K562 (cell line): ENCODE data around the gene ATP2A2. TPM values are rescaled to one million over a fixed set of nuclear protein-coding genes. Genes with fewer than 3 reads are reported as not detected.

ENCODE experiments used
- ATAC-seq: fragments of 200-7000 bp; cut with Tn5 transposase; 3 replicates; pipeline ENCODE4 v1.9.1; 2020; ENCODE audit warnings: moderate library complexity
- BruUV-seq: library from RNA; stranded (reverse); fragments of 400-500 nt; replicated peaks from 2 replicates; lab custom pipeline; 2021; lab: Mats Ljungman, UMichigan
- CTCF ChIA-PET: fragments of 300-600 bp; formaldehyde crosslinking; extraction: SDS; loops from one replicate; lab custom pipeline; 2021; ENCODE audit warnings: low intra/inter-chr PET ratio; lab: Yijun Ruan, JAX
- POLR2A ChIA-PET: fragments of 300-600, 350-650 bp; sonication (Branson Sonifier 250); formaldehyde crosslinking; extraction: SDS; loops from one replicate; lab custom pipeline; 2021; ENCODE audit warnings: antibody characterized with exemption, inconsistent platforms; lab: Yijun Ruan, JAX
- DNase-seq, 4 experiments: peaks; one replicate each; pipeline versions ENCODE4 v3.0.0 to v3.0.0-alpha.2; 2011 to 2018; ENCODE audit warnings: low spot score in 3 of 4, mixed read lengths in 3 of 4; ENCODE audit errors: extremely low read depth in 1 of 4
- FAIRE-seq: peaks from 2 replicates; lab custom pipeline; 2011; peaks lifted over from hg19 to GRCh38; lab: Jason Lieb, UNC
- H2AFZ ChIP-seq: 2 replicates; pipeline ENCODE4 v1.6.0; 2011; ENCODE audit warnings: low read depth, low read length, control low read depth, inconsistent platforms
- H3K27ac ChIP-seq: fragments of 200-600 bp; 3 replicates; pipeline ENCODE4 v1.8.0; 2011; ENCODE audit warnings: low read depth, mild to moderate bottlenecking, control low read depth, inconsistent platforms, low read length, moderate library complexity, mixed read lengths; ENCODE audit errors: extremely low read depth
- H3K27me3 ChIP-seq, 2 experiments: fragments of 300-600 bp in 1 of 2; 2 replicates in 1 of 2; 3 replicates in 1 of 2; pipeline versions ENCODE4 v1.6.0 to v1.8.0; 2011; ENCODE audit warnings: inconsistent platforms in 2 of 2, low read length in 2 of 2, mild to moderate bottlenecking in 1 of 2, mixed read lengths in 1 of 2, moderate library complexity in 1 of 2; ENCODE audit not compliant: control insufficient read depth in 2 of 2, insufficient read depth in 2 of 2
- H3K36me3 ChIP-seq: fragments of 300-600 bp; 3 replicates; pipeline ENCODE4 v1.8.0; 2011; ENCODE audit warnings: mild to moderate bottlenecking, low read length, inconsistent platforms; ENCODE audit not compliant: control insufficient read depth, insufficient read depth
- H3K4me1 ChIP-seq, 2 experiments: fragments of 200-600 bp in 1 of 2; replicated peaks in 1 of 2; 2 replicates in 1 of 2; 3 replicates in 1 of 2; pipeline versions ENCODE4 v1.5.1 to v1.8.0; 2011; ENCODE audit warnings: inconsistent platforms in 2 of 2, low read length in 2 of 2, mild to moderate bottlenecking in 1 of 2, mixed read lengths in 1 of 2, moderate library complexity in 1 of 2; ENCODE audit not compliant: control insufficient read depth in 2 of 2, insufficient read depth in 2 of 2
- H3K4me2 ChIP-seq: 2 replicates; pipeline ENCODE4 v1.6.1; 2011; ENCODE audit warnings: low read length, control low read depth, inconsistent platforms, mixed read lengths; ENCODE audit not compliant: insufficient read depth
- H3K4me3 ChIP-seq: fragments of 200-600 bp; sonication (generic), shearing (Covaris generic); 2 replicates; pipeline ENCODE4 v1.5.1; 2016; ENCODE audit warnings: control low read depth, inconsistent platforms
- H3K79me2 ChIP-seq: fragments of 200-600 bp; 3 replicates; pipeline ENCODE4 v1.8.0; 2011; ENCODE audit warnings: low read length, inconsistent platforms; ENCODE audit not compliant: control insufficient read depth, insufficient read depth
- H3K9ac ChIP-seq, 2 experiments: 2 replicates each; pipeline versions ENCODE4 v1.6.0 to v1.6.1; 2011; ENCODE audit warnings: low read depth in 2 of 2, low read length in 2 of 2, control low read depth in 1 of 2, inconsistent platforms in 1 of 2, mild to moderate bottlenecking in 1 of 2, mixed read lengths in 1 of 2; ENCODE audit not compliant: insufficient read depth in 1 of 2
- H3K9me1 ChIP-seq: one replicate; pipeline ENCODE4 v1.6.0; 2011; ENCODE audit warnings: inconsistent platforms, mild to moderate bottlenecking, low read length, moderate library complexity; ENCODE audit not compliant: control insufficient read depth, insufficient read depth
- H3K9me3 ChIP-seq: replicated peaks from 2 replicates; pipeline ENCODE4 v1.5.1; 2011; ENCODE audit warnings: low read depth, low read length, inconsistent platforms; ENCODE audit not compliant: control insufficient read depth, insufficient read depth
- H4K20me1 ChIP-seq: replicated peaks from 2 replicates; pipeline ENCODE4 v1.6.1; 2011; ENCODE audit warnings: low read length, inconsistent platforms, mixed read lengths; ENCODE audit not compliant: control insufficient read depth, insufficient read depth
- CEBPB ChIP-seq: fragments of 450-650 bp; IDR thresholded peaks from 2 replicates; pipeline ENCODE4 v1.6.1; 2016; ENCODE audit warnings: missing genetic modification characterization, missing compliant biosample characterization
- CEBPG ChIP-seq, 3 experiments: fragments of 200-800 bp in 1 of 3; sonication (Bioruptor generic) in 1 of 3; sonication (generic) in 1 of 3; formaldehyde crosslinking in 1 of 3; IDR thresholded peaks in 2 of 3; conservative IDR thresholded peaks in 1 of 3; 2 replicates each; pipeline versions ENCODE4 v1.6.1 to v1.8.0; 2016 to 2022; ENCODE audit warnings: missing compliant biosample characterization in 2 of 3, missing genetic modification characterization in 2 of 3, mild to moderate bottlenecking in 1 of 3, missing genetic modification reagents in 1 of 3
- FOSL1 ChIP-seq: fragments of 200-800 bp; sonication (Bioruptor generic); conservative IDR thresholded peaks from 2 replicates; pipeline ENCODE4 v1.6.1; 2016; ENCODE audit warnings: missing genetic modification characterization, missing compliant biosample characterization
- NCOA1 ChIP-seq: fragments of 450-650 bp; IDR thresholded peaks from 2 replicates; pipeline ENCODE4 v1.6.1; 2016; ENCODE audit warnings: low read depth
- SRF ChIP-seq, 2 experiments: fragments of 250-450, 450-650 bp in 1 of 2; sonication (Bioruptor Pico) in 1 of 2; sonication (generic) in 1 of 2; formaldehyde crosslinking; IDR thresholded peaks; 2 replicates each; pipeline versions ENCODE4 v1.5.0 to v1.5.1; 2020 to 2022; ENCODE audit warnings: mild to moderate bottlenecking in 1 of 2, missing genetic modification reagents in 1 of 2
- ZBTB1 ChIP-seq: sonication (generic); formaldehyde crosslinking; IDR thresholded peaks from 2 replicates; pipeline ENCODE4 v1.8.1; 2023; ENCODE audit warnings: missing genetic modification reagents, low read depth, mild to moderate bottlenecking, borderline replicate concordance
- ZNF766 ChIP-seq: fragments of 200-800 bp; sonication (Bioruptor generic); conservative IDR thresholded peaks from 2 replicates; pipeline ENCODE4 v1.6.1; 2016; ENCODE audit warnings: missing genetic modification characterization, missing compliant biosample characterization
- WGBS: fragments of 100-300 bp; shearing (Covaris generic); methylation state at CpG from one replicate; pipeline ENCODE4 v1.1.6; 2016; ENCODE audit warnings: low coverage, mixed read lengths; ENCODE audit not compliant: insufficient coverage; ENCODE audit errors: missing lambda C conversion rate; 5-methylcytosine and 5-hydroxymethylcytosine counted together
- in situ Hi-C: fragments of 300-500 bp; cut with MboI; formaldehyde crosslinking; loops from 4 replicates; pipeline ENCODE4 v1.15.0; 2018; ENCODE audit warnings: inconsistent platforms, mixed read lengths
- intact Hi-C: fragments of 100-400 bp; cut with micrococcal nuclease; formaldehyde crosslinking; loops from 2 replicates; pipeline ENCODE4 v1.14.2; 2022
- polyA plus RNA-seq, 8 experiments: library from polyadenylated mRNA; depleted of rRNA in 4 of 8; stranded (reverse) in 5 of 8; unstranded in 3 of 8; fragments of >200 nt; fragmentation: Nextera tagmentation in 2 of 8; fragmentation: Illumina TruSeq in 1 of 8; extraction: Ambion mirVana in 2 of 8; extraction: Trizol in 1 of 8; gene quantifications; 2 replicates each; pipeline versions ENCODE4 v1.2.1 to v1.2.3, GENCODE V29; 2011 to 2014; ENCODE audit warnings: inconsistent platforms in 1 of 8, missing spikeins in 1 of 8
- total RNA-seq, 7 experiments: library from RNA; depleted of rRNA in 6 of 7; stranded (reverse); fragments of >200 nt in 6 of 7; fragmentation: Illumina TruSeq in 2 of 7; extraction: Trizol in 2 of 7; gene quantifications; 2 replicates each; pipeline versions ENCODE4 v1.2.1 to v1.2.3, GENCODE V29; 2011 to 2021; ENCODE audit warnings: low replicate concordance in 1 of 7
- TF ChIP-seq, protein P1 (sequence below), 2 experiments: fragments of 450-650 bp in 1 of 2; sonication (generic) in 1 of 2; formaldehyde crosslinking in 1 of 2; IDR thresholded peaks in 1 of 2; conservative IDR thresholded peaks in 1 of 2; 2 replicates each; pipeline versions ENCODE4 v1.6.1 to v1.8.1; 2016 to 2023; ENCODE audit warnings: mild to moderate bottlenecking in 2 of 2, moderate library complexity in 2 of 2, inconsistent platforms in 1 of 2, missing genetic modification reagents in 1 of 2

The ATP2A2 gene
- total and polyA plus RNA-seq, 9 of the 15 experiments (the other 6 are each of a cell fraction or from before 2014, with no cell fraction given), result 5.2 to 205 (median 51.6) TPM

DNA sequence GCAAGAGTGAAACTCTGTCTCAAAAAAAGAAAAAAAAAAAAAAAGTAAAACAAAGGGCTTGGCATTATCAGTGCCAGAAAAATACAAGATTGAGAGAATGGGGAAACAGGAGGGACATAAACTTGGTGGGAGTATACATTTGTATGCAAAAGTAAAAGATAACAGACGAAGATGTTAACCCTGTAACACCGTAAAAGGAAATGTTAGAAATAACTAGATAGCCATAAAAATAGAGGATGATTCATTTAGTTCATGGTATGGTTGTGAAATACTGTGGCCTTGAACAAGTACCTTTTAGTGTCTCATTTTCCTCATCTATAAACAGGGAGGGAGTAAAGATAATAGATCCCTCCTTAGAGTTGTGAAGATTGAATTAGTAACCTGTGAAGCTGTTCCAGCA is 33.3 kb downstream of the ATP2A2 start (continued):
- TF ChIP-seq ZNF766 (CRISPR knock-in tag) (0 out of 2 replicates have a peak, but pooled peaks have one; percentile 23), SRF (CRISPR knock-in tag; IDR thresholded peaks at IDR 0.05) (peak in 1 of 2 experiments; percentile 53; a peak in 1 of 4 replicates), NCOA1 (no peak), FOSL1 (peak; percentile 89)
- TF ChIP-seq, protein P1, sequence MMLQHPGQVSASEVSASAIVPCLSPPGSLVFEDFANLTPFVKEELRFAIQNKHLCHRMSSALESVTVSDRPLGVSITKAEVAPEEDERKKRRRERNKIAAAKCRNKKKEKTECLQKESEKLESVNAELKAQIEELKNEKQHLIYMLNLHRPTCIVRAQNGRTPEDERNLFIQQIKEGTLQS (IDR thresholded peaks at IDR 0.05), result peak; percentile 48; the same call in 1 of the 2 replicates
- TF ChIP-seq, protein P1 (CRISPR knock-in tag; conservative IDR thresholded peaks at IDR 0.05), result no peak

DNA sequence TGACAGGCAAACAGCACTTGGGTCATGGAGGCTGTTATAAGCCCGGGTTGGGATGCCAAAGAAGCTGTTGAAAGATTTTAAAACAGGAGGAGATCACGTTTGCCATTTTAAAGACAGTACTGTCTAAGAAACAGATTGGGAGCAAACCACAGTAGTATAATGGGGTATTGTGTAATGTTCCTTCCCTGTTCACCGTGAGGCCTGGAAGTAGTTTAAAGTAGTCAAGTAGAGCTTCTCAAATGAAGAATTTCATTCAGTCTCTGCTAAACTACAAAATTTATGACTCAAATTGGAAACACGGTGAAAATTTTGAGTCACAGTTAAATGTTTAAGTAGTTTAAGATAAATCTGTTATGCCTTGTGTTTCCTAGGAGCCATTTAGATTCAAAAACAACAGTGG is 35.8 kb downstream of the ATP2A2 start:
- no peak for DNase-seq
- no peaks in the 10 kb centered on the region for H3K27me3 ChIP-seq
- H2AFZ ChIP-seq, result no peak overlapping the region
- H3K9me3 ChIP-seq, result no peaks in the 10 kb centered on the region
- BruUV-seq, result no TSS peak
- H3K4me1 ChIP-seq, result no peaks in the 10 kb centered on the region; a peak in 1 of 5 replicates
- ATAC-seq, result no peak
- intact Hi-C loops (no loop called here), in situ Hi-C loops (no loop called here)
- peaks cover 96% of the 10 kb centered on the region for H3K79me2 ChIP-seq
- no peak overlapping the region for H3K4me3 ChIP-seq
- no peak for FAIRE-seq
- 60% methylated on average over 4 of the region's 4 CpGs for WGBS
- no peaks in the 10 kb centered on the region for H3K9me1 ChIP-seq
- H3K36me3 ChIP-seq, result peaks cover 76% of the 10 kb centered on the region
- TF ChIP-seq CEBPG (CRISPR knock-in tag; IDR thresholded peaks at IDR 0.05) (no peak), CEBPG (tag; conservative IDR thresholded peaks at IDR 0.05 in 1 of 2, IDR thresholded peaks at IDR 0.05 in 1 of 2) (0 out of 4 replicates have a peak, but pooled peaks of 1 of the 2 experiments have one; percentile 5), CEBPB (tag) (0 out of 2 replicates have a peak, but pooled peaks have one; percentile 39), ZBTB1 (CRISPR knock-in tag) (no peak)
- ChIA-PET POLR2A (interaction anchor here (0.6 to 1.9 kb wide), 2 partner anchors 9 to 176 kb away, joined by 3 to 7 read pairs; no protein-coding TSS in a partner anchor), CTCF (no interaction called here)
- peaks cover 6% of the 10 kb centered on the region; the same call in 1 of the 2 replicates for H4K20me1 ChIP-seq
- no peak overlapping the region for H3K9ac ChIP-seq
- no peak overlapping the region for H3K27ac ChIP-seq
- H3K4me2 ChIP-seq, result no peak overlapping the region
